CD4-positive, alpha-beta T cell treated with Interferon alpha-2 for 1 hour (primary cell): ENCODE measurements around the gene SORCS2.

Source experiments
- DNase-seq, 2 donors: peaks; one replicate each; pipeline ENCODE4 v3.0.0-alpha.2; 2020 to 2022

Gene SORCS2

DNA sequence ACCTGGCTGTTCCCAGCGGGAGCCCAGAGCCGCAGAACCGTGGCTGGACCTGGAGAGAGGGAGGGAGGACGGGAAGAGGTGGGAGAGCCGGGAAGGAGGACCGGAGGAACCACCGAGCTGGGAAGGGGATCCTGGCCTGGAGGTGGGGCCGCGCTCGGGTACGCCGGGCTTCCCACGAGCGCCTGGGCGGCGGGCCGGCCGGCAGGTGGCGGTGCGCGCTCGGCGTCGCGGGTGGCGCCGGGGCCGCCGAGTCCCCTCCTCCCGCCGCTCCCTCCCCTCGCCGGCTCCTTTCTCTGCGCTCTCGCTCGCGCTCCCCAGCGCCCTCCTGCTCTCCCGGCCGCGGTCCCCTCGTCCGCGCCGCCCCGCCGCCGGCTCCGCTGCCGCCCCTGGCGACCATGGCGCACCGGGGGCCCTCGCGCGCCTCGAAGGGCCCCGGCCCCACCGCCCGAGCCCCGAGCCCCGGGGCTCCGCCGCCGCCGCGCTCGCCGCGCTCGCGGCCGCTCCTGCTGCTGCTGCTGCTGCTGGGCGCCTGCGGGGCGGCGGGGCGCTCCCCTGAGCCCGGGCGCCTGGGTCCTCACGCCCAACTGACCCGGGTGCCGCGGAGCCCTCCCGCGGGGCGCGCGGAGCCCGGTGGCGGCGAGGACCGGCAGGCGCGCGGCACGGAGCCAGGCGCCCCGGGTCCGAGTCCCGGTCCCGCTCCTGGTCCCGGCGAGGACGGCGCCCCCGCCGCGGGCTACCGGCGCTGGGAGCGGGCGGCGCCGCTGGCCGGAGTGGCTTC is at the start of gene SORCS2:
Gene SORCS2, plus strand, starts transcription at position 287 of the 778 bp plus-strand sequence.
- peak in 1 of 2 donors; percentile 54 for DNase-seq

DNA sequence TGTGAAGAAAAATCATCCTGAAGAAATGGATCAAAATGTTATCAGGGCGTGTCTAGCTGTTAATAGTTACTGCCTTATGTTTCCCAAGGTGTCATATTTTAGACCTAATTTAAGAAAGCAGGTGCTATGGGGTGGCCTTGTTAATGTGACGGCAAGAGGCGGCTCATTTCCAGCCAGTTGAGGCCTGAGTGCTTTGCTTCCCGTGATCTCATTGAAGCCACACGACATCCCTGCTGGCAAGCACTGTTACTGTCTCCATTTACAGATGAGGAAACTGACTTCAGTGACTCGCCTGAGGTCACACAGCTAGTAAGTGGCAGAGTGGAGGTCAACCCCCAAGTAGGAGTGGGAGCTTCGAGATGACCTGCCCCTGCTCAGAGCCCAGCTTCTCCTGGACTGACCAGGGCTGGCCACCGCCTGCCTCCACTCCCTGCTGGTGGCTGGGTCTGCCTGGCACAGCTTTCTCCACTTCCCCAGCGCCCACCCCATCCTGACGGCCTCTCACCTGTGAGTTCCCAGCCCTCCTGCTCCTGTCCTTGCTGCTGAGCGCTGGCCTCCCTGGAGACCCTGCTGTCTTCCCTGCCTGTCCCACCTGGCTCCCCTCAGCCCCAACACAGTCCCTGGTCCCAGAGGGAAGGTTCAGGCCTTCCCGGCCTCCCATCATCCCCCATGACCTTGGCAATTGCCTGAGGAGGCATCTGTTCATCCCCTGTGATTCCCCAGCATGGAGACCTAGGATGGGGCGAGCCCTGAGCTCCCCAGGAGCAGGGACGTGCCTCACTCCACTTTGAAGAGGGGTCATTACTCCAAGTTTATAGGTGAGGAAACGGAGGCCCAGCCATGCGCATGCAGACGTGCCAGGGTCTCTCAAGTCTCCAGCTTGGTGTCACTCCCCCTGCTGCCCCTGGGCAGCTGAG is 47.7 kb upstream of the SORCS2 start:
- no peak for DNase-seq

DNA sequence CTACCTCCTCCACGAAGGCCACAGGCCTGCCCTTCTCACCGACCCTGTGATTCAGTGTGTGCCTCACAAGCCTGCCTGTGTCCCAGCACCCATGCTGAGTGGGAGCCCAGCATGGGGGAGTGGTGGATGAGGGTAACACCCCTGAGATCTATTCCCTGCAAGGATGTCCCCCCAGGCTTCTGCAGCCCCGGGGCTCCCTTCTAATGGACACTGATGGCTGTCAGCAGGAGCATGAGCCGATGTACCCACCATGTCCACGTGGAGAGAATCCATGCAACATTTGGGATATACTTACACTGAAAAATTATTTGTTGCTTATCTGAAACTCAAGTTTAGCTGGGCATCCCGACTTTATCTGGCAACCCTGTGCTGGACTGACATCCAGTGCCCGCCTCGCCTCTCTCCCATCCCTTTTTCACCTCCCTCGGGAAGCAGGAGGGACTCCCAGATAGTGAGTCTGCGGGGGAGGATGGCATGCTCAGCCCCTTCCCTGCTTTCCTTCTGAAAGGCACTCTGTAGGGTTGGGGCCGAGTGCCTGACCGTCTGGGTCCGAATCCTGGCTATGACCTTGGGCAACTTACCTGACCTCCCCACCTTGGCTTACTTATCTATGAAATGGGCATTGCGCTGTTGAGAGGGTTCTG is 46.9 kb upstream of the SORCS2 start:
- no peak for DNase-seq

DNA sequence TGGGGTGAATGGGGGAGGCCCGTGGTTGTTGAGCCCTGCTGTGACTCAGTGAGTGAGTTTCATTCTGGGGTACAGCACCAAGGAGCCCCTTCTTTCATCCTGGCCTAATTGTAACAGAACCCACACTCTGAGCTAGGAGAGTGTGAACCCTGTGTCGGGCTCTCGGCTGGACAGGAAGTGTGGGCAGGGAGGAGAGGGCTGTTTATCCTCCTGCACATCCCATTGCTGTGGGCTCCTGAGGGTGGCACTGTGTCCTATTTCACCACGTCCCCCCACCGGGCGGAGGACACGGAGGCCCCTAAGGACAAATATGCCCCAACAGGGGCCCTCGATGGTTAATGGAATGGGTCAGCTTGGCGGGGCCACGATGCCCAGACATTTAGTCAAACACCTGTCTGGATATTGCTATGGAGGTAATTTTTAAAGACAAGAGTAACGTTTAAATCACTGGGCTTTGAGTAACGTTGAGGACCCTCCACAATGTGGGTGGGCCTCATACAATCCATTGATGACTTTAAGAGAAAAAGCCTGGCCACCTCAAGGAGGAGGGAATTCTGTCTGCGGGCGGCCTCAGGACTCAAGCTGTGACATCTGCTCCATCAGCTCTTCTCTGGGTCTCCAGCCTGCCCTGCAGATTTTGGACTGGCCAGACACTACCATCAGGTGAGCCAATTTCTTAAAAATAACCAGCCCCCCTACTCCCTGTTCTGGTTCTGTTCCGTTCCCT is 46.1 kb upstream of the SORCS2 start:
- DNase-seq, result no peak

DNA sequence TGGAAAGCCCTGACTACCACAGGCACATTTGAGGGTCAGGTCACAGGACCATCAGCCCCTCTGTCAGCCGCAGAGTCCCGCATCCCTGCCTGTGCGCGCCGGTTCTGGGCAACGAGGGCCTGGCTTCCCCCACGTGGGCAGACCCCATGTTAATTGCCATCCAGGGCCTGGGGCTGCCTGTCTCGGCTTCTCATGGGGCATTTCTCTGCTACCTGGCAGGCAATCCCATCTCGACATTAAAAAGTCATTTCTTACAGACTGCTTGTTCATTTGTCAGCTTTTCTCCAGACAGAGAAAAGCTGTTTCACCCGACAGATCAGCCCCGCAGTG is 45.6 kb upstream of the SORCS2 start:
- no peak for DNase-seq

DNA sequence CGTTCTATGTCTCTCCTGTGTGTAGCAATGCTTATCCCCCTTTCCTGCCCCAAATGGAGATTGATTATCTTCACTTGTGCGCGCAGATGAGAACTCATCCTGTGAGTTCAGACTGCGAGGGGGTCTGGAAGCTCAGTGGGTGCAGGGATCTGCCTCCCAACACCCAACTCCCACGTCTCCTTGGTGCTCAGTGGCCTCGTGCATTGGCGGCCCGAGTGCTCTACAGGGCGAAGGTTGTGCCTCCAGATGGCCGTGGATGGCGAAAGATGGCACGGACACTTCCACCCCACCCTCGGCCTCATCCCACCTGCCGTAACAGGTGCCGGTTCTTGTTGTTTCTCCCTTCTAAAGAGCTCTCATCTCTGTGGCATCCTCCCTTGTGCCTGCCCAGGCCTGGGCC is 45.1 kb upstream of the SORCS2 start:
- DNase-seq, result no peak

DNA sequence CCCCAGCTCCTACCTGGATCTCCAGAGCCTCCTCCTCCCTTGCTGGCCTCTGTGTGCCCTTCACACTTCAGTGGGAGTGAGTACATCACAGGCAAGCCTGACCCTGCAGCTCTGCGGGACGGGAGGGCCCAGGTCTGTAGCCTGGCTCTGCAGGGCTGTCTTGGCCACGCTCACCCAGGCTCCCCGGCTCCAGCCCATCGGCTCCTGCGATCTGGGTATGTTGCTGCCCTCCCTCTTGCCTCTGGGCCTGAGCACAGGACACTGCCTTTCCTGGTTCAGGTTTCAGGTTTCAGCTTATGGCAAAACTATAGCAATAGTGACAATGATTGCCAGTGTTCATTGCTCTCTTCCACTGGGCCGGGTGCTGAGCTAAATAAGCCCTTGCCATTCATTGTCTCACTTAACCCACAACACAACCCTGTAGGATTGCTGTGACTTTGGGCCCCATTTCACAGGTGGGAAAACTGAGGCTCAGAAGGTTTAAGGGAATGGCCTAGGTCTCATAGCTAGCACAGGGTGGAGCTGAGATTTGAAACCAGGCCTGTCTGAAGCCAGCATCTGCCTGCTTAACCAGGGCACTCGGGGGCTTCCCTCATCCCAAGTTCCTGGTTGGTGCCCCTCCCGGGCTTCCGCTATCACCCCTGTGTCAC is 44.6 kb upstream of the SORCS2 start:
- no peak for DNase-seq

DNA sequence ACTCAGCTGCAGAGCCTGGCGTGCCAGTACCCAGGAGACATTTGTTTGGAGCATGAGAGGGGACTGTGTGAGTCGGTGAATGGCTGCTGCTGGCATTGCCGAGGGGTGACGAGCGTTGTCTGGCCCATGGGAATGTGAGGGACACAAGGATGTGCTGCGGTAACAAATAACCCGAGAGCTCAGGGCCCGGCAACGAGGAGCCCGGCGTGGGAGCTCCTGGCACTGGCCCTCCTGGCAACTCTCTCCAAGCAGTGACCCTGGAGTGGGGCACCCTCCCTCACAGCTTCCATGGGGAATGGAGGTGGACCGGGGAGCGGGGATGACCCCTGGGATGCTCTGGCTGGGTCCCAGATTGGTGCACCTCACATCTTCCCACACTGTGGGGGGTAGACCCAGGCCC is 44.0 kb upstream of the SORCS2 start:
- DNase-seq, result no peak

DNA sequence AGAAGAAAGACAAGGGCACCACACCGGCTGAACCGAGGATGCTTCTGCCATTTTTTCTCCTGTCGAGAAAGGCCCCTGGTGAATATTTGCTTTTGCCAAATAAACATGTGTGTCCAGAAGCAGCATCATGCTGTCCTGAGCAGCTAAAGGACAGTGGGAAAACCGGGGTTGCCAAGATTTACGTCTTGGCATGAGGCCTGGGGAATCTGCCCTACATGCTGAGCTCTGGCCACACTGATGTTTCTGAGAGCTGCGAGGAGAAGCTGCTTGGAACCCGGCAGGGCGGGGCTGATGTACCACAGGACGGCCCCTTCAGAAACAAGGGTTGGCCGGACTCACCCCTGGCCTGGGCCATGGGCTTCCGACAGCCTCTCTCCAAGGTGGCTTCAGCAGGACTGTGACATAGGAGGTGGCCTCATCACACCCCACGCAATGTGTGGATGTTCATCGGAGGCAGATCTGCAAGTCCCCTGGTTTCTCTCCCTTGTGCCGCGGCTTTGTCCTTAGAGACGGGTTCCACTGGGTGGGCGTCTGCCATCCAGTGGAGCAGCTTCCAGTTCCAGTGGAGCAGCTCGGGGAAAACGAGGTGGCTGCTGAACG is 42.2 kb upstream of the SORCS2 start:
- DNase-seq, result no peak

DNA sequence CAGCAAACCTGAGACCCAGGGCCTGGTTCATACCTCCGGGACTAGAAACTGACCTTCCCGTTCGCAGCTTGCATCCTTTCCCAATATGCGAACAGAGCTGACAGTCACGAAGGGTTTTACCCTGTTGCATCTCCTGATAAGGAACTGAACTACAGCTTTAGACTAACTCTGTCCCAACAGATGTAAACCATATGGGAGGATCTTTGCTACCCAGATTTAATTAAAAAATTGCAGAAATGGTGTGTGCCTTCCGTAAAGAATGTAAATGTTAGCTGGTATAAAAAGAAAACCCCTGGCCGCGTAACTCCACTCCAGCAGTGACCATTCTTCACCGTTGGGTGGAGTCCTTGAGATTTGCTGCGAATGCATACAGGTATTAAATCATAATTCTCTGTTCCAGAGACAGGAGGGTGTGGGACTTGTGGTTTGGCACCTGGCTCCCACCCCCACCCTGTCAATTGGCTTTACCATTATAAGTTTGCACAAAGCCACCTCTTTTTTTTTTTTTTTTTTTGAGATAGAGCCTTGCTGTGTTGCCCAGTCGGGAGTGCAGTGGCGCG is 40.6 kb upstream of the SORCS2 start:
- DNase-seq, result no peak

DNA sequence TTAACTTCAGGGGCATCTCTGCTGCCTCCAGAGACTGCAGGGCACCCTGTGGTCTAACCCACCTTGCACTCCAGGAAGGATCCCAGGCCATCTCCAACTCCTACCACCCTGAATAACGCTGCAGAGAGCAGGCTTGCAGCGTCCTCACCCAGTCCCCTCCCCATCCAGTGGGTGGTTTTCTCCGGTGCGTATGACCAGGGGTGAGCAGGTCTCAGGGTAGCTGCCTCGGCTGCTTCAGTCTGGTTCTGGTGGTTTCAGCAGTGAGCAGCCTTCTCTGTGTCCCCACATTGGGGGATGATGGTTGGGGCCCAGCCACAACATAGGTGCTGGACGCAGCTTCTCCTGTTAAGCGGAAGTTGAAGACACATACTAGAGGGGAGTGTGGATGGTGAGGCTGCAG is 38.6 kb upstream of the SORCS2 start:
- no peak for DNase-seq

DNA sequence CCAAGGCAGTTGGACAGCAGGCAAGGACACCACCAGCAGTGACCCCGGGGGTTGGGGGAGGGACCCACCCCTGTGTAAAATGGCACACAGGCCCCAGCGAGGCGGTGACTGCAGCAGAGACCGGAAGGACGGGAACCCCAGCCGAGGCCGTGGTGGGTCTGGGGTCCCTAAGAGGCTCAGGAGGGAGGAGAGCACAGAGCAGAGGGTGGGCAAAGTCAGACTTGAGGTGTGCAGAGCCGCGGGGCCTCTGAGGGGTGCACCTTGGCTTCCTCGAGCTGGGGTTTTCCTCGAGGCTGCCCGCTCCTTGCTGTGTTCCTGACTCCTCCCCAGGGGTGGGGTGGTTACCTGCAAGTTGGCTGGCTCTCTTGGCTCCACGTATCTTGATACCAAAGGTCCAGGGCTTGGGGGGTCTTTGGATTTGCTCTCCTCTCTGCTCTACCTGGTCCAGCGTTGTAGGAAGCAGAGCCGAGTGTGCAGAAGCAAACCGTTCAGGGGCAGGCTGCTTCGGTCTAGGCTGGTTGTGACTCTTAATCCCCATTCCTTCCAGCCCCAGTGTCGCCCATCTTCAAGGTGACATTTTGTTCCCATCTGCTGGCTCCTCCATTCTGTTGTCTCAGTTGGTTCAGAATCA is 37.9 kb upstream of the SORCS2 start:
- no peak for DNase-seq

DNA sequence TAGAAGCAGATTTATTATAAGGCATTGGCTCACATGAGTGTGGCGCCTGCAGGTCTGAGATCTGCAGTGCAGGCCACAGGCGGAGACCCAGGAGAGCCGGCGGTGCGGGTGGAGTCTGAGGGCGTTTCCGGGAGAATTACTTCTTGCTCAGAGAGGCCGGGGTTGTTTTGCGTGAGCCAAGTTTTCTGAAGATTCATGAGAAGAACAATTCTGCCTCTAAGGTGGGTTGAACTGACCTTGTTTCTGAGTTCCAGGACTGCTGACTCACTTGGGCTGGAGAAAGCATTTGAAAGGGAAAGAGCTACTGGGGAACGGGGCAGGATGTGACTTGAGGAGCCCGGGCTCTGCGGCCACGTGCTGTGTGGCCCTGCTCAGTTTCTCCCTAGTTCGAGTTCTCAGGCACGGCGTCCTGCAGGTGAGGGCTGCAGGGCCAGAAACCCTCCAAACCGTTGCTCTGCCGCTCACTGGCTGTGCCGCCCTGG is 36.7 kb upstream of the SORCS2 start:
- DNase-seq, result no peak

DNA sequence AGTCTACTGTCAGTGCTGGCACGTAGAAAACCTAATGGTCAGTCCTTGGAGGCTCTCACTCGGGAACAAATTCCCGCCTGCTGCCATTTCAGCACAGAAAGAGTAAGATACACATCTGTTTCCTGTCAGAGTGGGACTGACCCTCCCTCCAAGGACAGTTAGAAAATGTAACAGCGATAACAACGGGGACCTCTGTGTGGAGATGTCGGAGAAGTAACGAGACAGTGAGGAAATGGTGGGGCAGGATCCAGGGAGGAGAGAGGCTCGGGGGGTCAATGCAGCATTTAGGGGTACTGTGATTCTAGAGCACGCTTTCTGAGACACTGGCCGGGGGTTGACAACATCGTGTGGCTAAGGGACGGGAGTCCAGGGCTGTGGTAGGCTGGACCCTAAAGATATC is 36.0 kb upstream of the SORCS2 start:
- no peak for DNase-seq

DNA sequence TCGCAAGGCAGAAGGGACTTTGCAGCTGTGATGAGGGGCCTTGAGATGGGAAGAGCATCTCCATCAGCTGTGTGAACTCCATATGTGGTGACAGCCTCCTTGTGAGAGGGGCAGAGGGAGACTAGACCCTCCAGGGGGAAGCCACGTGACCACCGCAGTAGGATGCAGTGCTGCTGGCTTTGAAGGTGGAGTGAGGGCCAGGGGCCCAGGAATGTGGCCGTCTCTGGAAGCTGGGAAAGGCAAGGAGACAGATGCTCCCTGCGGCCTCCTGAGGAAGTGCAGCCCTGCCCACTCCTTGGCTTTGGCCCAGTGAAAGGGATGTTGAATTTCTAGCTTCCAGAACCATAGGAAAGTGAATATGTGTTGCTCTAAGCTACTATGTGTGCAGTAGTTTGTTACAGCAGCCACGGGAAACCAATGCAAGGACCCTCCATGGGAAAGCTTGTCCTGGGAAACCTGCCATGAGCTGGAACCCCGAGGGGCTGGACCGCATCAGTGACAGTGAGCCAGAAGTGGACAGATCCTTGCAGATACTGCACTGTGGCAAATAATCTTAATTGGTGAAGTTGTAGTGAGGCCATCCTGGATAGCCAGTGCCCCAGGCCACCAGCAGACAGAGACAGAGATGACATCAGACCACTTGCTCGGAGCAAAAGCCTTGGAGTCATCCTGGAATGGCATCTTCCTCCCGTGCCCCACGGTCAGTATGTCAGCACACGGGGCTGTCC is 35.4 kb upstream of the SORCS2 start:
- DNase-seq, result no peak

DNA sequence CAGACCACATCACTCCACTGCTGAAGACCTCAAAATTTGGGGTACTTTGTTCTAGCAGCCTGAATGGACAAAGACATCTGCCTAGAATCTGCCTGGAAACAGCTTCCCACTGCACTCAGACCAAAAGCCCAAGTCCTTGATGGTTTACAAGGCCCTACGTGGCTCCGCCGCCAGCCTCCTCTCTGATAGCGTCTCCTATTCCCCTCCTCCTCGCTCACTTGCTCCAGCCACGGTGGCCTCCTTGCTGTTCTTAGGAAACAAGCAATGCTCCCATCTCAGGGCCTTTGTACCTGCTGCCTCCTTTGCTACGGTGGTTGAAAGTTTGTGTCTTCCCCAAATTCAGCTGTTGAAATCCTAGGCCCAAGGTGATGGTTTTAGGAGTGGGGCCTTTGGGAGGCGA is 34.7 kb upstream of the SORCS2 start:
- no peak for DNase-seq

DNA sequence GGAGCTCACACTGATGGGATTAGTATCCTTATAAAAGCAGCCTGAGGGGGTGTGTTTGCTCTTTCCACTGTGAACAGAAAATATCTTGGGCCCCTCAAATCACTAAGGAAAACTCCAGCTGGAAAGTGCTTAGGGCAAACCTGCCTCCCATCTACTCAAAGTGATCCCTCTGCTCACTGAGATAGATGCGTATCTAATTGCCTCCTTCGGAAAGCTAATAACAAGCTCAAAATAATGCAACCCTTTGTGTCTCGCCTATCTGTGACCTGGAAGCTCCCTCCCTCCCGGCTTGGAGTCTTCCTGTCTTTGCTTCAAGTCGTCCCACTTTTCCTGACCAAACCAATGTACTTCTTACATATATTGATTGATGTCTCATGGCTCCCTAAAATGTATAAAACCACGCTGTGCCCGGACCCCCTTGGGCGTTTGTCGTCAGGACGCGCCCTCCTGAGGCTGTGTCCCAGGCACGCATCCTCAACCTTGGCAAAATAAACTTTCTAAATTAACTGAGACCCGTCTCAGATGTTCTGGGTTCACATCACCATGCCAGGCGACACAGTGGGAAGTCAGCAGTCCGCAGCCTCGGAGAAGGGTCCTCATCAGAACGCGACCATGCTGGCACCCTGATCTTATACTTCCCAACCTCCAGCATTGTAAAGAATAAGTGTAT is 34.1 kb upstream of the SORCS2 start:
- no peak for DNase-seq

DNA sequence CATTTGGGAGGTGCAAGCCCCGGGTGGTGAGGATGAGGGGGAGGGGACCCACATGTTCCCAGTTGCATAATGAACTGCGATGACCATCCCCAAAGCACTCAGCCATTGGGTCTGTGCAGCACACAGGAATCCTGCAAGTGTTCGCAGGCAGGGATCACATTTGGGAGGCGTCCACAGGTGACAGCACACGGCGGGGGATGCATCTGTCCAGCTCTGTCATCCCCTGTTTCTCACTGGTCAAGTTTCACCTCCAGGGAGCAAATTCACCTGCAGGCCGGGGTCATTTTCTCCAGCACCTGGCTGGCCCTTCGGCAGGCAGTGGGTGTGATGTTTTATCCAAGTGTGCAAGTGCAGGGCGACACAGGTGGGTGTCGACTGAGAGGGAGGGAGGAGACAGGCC is 33.3 kb upstream of the SORCS2 start:
- DNase-seq, result no peak

DNA sequence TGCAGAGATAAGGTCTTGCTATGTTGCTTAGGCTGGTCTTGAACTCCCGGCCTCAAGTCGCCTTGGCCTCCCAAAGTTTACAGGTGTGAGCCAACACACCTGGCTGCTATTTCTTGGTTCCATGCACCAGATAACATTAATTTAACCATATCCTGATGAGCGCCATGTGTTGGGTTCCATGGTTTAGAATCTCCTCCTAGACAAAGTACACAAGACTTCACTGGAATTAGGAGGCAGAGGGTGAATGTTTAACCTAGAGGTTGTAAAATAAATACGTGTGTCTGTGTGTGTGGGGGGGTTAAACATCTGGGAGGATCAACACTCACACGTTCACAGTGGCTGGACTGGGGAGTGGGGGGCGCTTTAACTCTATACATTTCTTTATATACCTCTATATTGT is 32.4 kb upstream of the SORCS2 start:
- no peak for DNase-seq

DNA sequence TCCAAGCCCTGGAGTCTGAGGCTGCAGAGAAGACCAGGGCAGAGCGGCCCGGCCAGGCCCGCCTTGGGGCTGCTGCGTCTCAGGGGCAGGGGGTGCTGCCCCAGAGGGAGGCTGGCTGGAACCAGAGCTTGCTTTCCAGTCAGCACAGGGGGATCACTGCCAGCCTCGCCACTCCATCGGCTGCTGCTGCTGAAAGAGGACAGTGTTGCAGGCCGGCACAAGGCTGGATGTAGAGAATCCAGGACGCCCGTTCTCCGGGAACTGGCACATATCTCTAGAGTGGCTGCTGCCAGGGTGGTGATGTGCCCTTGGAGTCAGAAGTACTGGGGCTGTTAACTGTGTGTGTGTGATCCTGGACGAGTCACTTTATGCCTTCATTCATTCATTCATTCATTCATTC is 31.9 kb upstream of the SORCS2 start:
- DNase-seq, result no peak
